ENCODE results near the gene TXNRD2.

Gene TXNRD2

GRCh38 chr22:19876941-19877625, 64.5 kb downstream of the TXNRD2 start:
- TF ChIP-seq SIN3A (IDR thresholded peaks at IDR 0.05; ENCODE audit: borderline replicate concordance, insufficient read depth, low read length) (no peak), REST (IDR thresholded peaks at IDR 0.05; ENCODE audit: insufficient read depth in 1 of 2, low read depth in 2 of 2, low read length in 2 of 2) (no peak), FOXP2 (optimal IDR thresholded peaks at IDR 0.05; ENCODE audit: borderline replicate concordance, extremely low read depth, extremely low read length, insufficient read depth) (no peak), TAF1 (IDR thresholded peaks at IDR 0.05; ENCODE audit: borderline replicate concordance, insufficient read depth, low read length) (no peak), POLR2AphosphoS5 (IDR thresholded peaks at IDR 0.05; ENCODE audit: low read depth, low read length) (no peak)

GRCh38 chr22:19876314-19876940, 65.2 kb downstream of the TXNRD2 start:
- TF ChIP-seq REST (IDR thresholded peaks at IDR 0.05; ENCODE audit: insufficient read depth in 1 of 2, low read depth in 2 of 2, low read length in 2 of 2), result no peak
- no peak for TF ChIP-seq FOXP2 (optimal IDR thresholded peaks at IDR 0.05; ENCODE audit: borderline replicate concordance, extremely low read depth, extremely low read length, insufficient read depth)
- no peak for TF ChIP-seq POLR2AphosphoS5 (IDR thresholded peaks at IDR 0.05; ENCODE audit: low read depth, low read length)
- no peak for TF ChIP-seq SIN3A (IDR thresholded peaks at IDR 0.05; ENCODE audit: borderline replicate concordance, insufficient read depth, low read length)
- TF ChIP-seq TAF1 (IDR thresholded peaks at IDR 0.05; ENCODE audit: borderline replicate concordance, insufficient read depth, low read length), result no peak

GRCh38 chr22:19875531-19876313, 65.9 kb downstream of the TXNRD2 start:
- TF ChIP-seq SIN3A (IDR thresholded peaks at IDR 0.05; ENCODE audit: borderline replicate concordance, insufficient read depth, low read length), result no peak
- TF ChIP-seq FOXP2 (optimal IDR thresholded peaks at IDR 0.05; ENCODE audit: borderline replicate concordance, extremely low read depth, extremely low read length, insufficient read depth), result no peak
- no peak for TF ChIP-seq POLR2AphosphoS5 (IDR thresholded peaks at IDR 0.05; ENCODE audit: low read depth, low read length)
- TF ChIP-seq REST (IDR thresholded peaks at IDR 0.05; ENCODE audit: insufficient read depth in 1 of 2, low read depth in 2 of 2, low read length in 2 of 2), result no peak
- no peak for TF ChIP-seq TAF1 (IDR thresholded peaks at IDR 0.05; ENCODE audit: borderline replicate concordance, insufficient read depth, low read length)

- TF ChIP-seq TAF1 (IDR thresholded peaks at IDR 0.05; ENCODE audit: borderline replicate concordance, insufficient read depth, low read length) (no peak), FOXP2 (optimal IDR thresholded peaks at IDR 0.05; ENCODE audit: borderline replicate concordance, extremely low read depth, extremely low read length, insufficient read depth) (no peak), SIN3A (IDR thresholded peaks at IDR 0.05; ENCODE audit: borderline replicate concordance, insufficient read depth, low read length) (no peak), REST (IDR thresholded peaks at IDR 0.05; ENCODE audit: insufficient read depth in 1 of 2, low read depth in 2 of 2, low read length in 2 of 2) (no peak), POLR2AphosphoS5 (IDR thresholded peaks at IDR 0.05; ENCODE audit: low read depth, low read length) (no peak)
Observed at GRCh38 chr22:19875061-19875530, 66.5 kb downstream of the TXNRD2 start.
